WTC11 (cell line): ENCODE data around the gene TMEM266. TPM values are rescaled to one million over a fixed set of nuclear protein-coding genes. Genes with fewer than 3 reads are reported as not detected.

Source experiments
- ATAC-seq: fragments of 200-7000 bp; cut with Tn5 transposase; 2 replicates; pipeline ENCODE4 v1.10.0; 2021; ENCODE audit warnings: mild to moderate bottlenecking, moderate library complexity
- CTCF ChIA-PET: fragments of 300-600 bp; sonication (Branson Sonifier 250); formaldehyde crosslinking; loops from one replicate; lab custom pipeline; 2021; ENCODE audit warnings: antibody characterized with exemption; lab: Charles Lee
- POLR2A ChIA-PET: fragments of 350-600 bp; sonication (Branson Sonifier 250); formaldehyde crosslinking; loops from one replicate; lab custom pipeline; 2021; ENCODE audit warnings: antibody characterized with exemption; lab: Charles Lee
- DNase-seq: peaks from one replicate; pipeline ENCODE4 v3.0.0; 2021; ENCODE audit warnings: low spot score
- H3K27ac Mint-ChIP-seq: 2 replicates; pipeline ENCODE4 v1.8.0; 2021; ENCODE audit warnings: mixed read lengths
- H3K27me3 Mint-ChIP-seq: 2 replicates; pipeline ENCODE4 v1.8.0; 2021; ENCODE audit warnings: low read depth, mild to moderate bottlenecking, moderate library complexity, mixed read lengths
- H3K36me3 Mint-ChIP-seq: 2 replicates; pipeline ENCODE4 v1.8.0; 2021; ENCODE audit warnings: mixed read lengths
- H3K4me1 Mint-ChIP-seq: 2 replicates; pipeline ENCODE4 v1.8.0; 2022; ENCODE audit warnings: mixed read lengths
- H3K4me3 Mint-ChIP-seq: 2 replicates; pipeline ENCODE4 v1.8.0; 2021; ENCODE audit warnings: mild to moderate bottlenecking, moderate library complexity, mixed read lengths
- H3K9me3 Mint-ChIP-seq: 2 replicates; pipeline ENCODE4 v1.8.0; 2021; ENCODE audit warnings: mixed read lengths
- AFF4 ChIP-seq: sonication (generic); formaldehyde crosslinking; IDR thresholded peaks from 2 replicates; pipeline ENCODE4 v1.8.1; 2023; ENCODE audit warnings: mild to moderate bottlenecking, missing genetic modification reagents, borderline replicate concordance
- ATF1 ChIP-seq: sonication (generic); formaldehyde crosslinking; IDR thresholded peaks from 2 replicates; pipeline ENCODE4 v1.8.1; 2023; ENCODE audit warnings: mild to moderate bottlenecking, moderate library complexity, missing genetic modification reagents
- ATF6 ChIP-seq: sonication (generic); formaldehyde crosslinking; IDR thresholded peaks from 2 replicates; pipeline ENCODE4 v1.8.1; 2023; ENCODE audit warnings: mild to moderate bottlenecking, missing genetic modification reagents
- CBFB ChIP-seq: sonication (generic); formaldehyde crosslinking; IDR thresholded peaks from 2 replicates; pipeline ENCODE4 v1.8.1; 2022; ENCODE audit warnings: mild to moderate bottlenecking, low read depth, missing genetic modification reagents
- EMX1 ChIP-seq: fragments of 250-450 bp; sonication (Bioruptor Pico); IDR thresholded peaks from 2 replicates; pipeline ENCODE4 v1.8.0; 2021; ENCODE audit warnings: mild to moderate bottlenecking
- GTF2I ChIP-seq: fragments of 250-450 bp; sonication (Bioruptor Pico); conservative IDR thresholded peaks from 2 replicates; pipeline ENCODE4 v1.4.0; 2021; ENCODE audit warnings: mild to moderate bottlenecking
- MAX ChIP-seq: sonication (generic); formaldehyde crosslinking; IDR thresholded peaks from 2 replicates; pipeline ENCODE4 v1.8.0; 2022; ENCODE audit warnings: mild to moderate bottlenecking, missing genetic modification reagents
- MLX ChIP-seq: sonication (generic); formaldehyde crosslinking; IDR thresholded peaks from 2 replicates; pipeline ENCODE4 v1.8.1; 2023; ENCODE audit warnings: mild to moderate bottlenecking, missing genetic modification reagents, moderate library complexity
- MYBL2 ChIP-seq: sonication (generic); formaldehyde crosslinking; IDR thresholded peaks from 2 replicates; pipeline ENCODE4 v1.8.1; 2023; ENCODE audit warnings: mild to moderate bottlenecking, moderate library complexity, missing genetic modification reagents
- NFATC4 ChIP-seq: fragments of 250-450 bp; sonication (Bioruptor Pico); IDR thresholded peaks from 2 replicates; pipeline ENCODE4 v1.9.0; 2021; ENCODE audit warnings: mild to moderate bottlenecking
- NFE2L1 ChIP-seq: sonication (generic); formaldehyde crosslinking; IDR thresholded peaks from 2 replicates; pipeline ENCODE4 v1.8.1; 2023; ENCODE audit warnings: missing genetic modification reagents
- NFYB ChIP-seq: sonication (generic); formaldehyde crosslinking; conservative IDR thresholded peaks from 2 replicates; pipeline ENCODE4 v1.8.0; 2022; ENCODE audit warnings: low read depth, missing genetic modification reagents
- PRRX2 ChIP-seq: fragments of 250-450 bp; sonication (Bioruptor Pico); IDR thresholded peaks from 2 replicates; pipeline ENCODE4 v1.8.0; 2021; ENCODE audit warnings: mild to moderate bottlenecking
- RELA ChIP-seq: sonication (generic); formaldehyde crosslinking; IDR thresholded peaks from 2 replicates; pipeline ENCODE4 v1.8.1; 2022; ENCODE audit warnings: missing genetic modification reagents, mild to moderate bottlenecking, borderline replicate concordance
- STAT6 ChIP-seq: sonication (generic); formaldehyde crosslinking; conservative IDR thresholded peaks from 2 replicates; pipeline ENCODE4 v1.8.1; 2023; ENCODE audit warnings: mild to moderate bottlenecking, low read depth, missing genetic modification reagents, moderate library complexity
- TEAD1 ChIP-seq: sonication (generic); formaldehyde crosslinking; IDR thresholded peaks from 2 replicates; pipeline ENCODE4 v1.8.0; 2022; ENCODE audit warnings: mild to moderate bottlenecking, missing genetic modification reagents
- TP53 ChIP-seq: sonication (generic); formaldehyde crosslinking; IDR thresholded peaks from 2 replicates; pipeline ENCODE4 v1.8.1; 2023; ENCODE audit warnings: mild to moderate bottlenecking, missing genetic modification reagents
- ZNF138 ChIP-seq: sonication (generic); formaldehyde crosslinking; conservative IDR thresholded peaks from 2 replicates; pipeline ENCODE4 v1.8.1; 2022; ENCODE audit warnings: mild to moderate bottlenecking, moderate library complexity, missing genetic modification reagents
- ZNF671 ChIP-seq: fragments of 250-450 bp; sonication (Bioruptor Pico); IDR thresholded peaks from 2 replicates; pipeline ENCODE4 v1.8.0; 2021; ENCODE audit warnings: mild to moderate bottlenecking
- total RNA-seq: library from RNA; stranded (reverse); gene quantifications from 3 replicates; pipeline ENCODE4 v1.2.3, GENCODE V29; 2021

The TMEM266 gene
- total RNA-seq, 1 experiment from 2014 or later: 8.6 TPM

GRCh38 chr15:76100361-76100760 is 40.6 kb downstream of the TMEM266 start:
- H3K27me3 Mint-ChIP-seq: no peaks in the 10 kb centered on the region
- peaks cover 8% of the 10 kb centered on the region; the same call in 1 of the 2 replicates for H3K9me3 Mint-ChIP-seq
- H3K4me3 Mint-ChIP-seq: no peak overlapping the region

More at GRCh38 chr15:76100361-76100760, 40.6 kb downstream of the TMEM266 start:
- no peak for TF ChIP-seq PRRX2 (CRISPR knock-in tag)
- TF ChIP-seq ZNF138 (CRISPR knock-in tag): no peak
- TF ChIP-seq AFF4 (CRISPR knock-in tag): no peak
- no peak for TF ChIP-seq ATF1
- no peak for TF ChIP-seq ATF6 (CRISPR knock-in tag)
- no peak for TF ChIP-seq GTF2I
- TF ChIP-seq EMX1 (CRISPR knock-in tag): no peak
- no peak for TF ChIP-seq MAX (CRISPR knock-in tag)
- TF ChIP-seq NFE2L1 (CRISPR knock-in tag): no peak
- TF ChIP-seq CBFB (CRISPR knock-in tag): no peak
- no peak for TF ChIP-seq NFYB (CRISPR knock-in tag)
- no peak for TF ChIP-seq MLX
- no peak for TF ChIP-seq ZNF671 (CRISPR knock-in tag)
- no peak for TF ChIP-seq NFATC4
- TF ChIP-seq TEAD1 (CRISPR knock-in tag): no peak
- TF ChIP-seq TP53 (CRISPR knock-in tag): no peak
- no peak for TF ChIP-seq RELA (CRISPR knock-in tag)
- no peak for TF ChIP-seq STAT6 (CRISPR knock-in tag)
- no peak for TF ChIP-seq MYBL2 (CRISPR knock-in tag)
- TF ChIP-seq, all 79 proteins: peak for 0
- Mint-ChIP-seq H3K4me1 (peaks cover 11% of the 10 kb centered on the region), H3K27ac (no peak overlapping the region), H3K36me3 (no peaks in the 10 kb centered on the region)
- POLR2A ChIA-PET: no interaction called here
- CTCF ChIA-PET: interaction anchor here (2.0 kb wide), 1 partner anchor 39 kb away, joined by 11 read pairs; no protein-coding TSS in a partner anchor
- DNase-seq: no peak
- no peak for ATAC-seq
